GM18867 (cell line): ENCODE results near the gene C20orf144.
A peak's percentile ranks its signal among the peaks of the same experiment; 100 is the strongest.

ENCODE experiments used
- ATAC-seq: cut with Tn5 transposase; IDR thresholded peaks from one replicate; pipeline ENCODE4 v1.9.1; 2021; ENCODE audit warnings: mild to moderate bottlenecking, moderate library complexity; ENCODE audit not compliant: unreplicated experiment

C20orf144 gene

DNA sequence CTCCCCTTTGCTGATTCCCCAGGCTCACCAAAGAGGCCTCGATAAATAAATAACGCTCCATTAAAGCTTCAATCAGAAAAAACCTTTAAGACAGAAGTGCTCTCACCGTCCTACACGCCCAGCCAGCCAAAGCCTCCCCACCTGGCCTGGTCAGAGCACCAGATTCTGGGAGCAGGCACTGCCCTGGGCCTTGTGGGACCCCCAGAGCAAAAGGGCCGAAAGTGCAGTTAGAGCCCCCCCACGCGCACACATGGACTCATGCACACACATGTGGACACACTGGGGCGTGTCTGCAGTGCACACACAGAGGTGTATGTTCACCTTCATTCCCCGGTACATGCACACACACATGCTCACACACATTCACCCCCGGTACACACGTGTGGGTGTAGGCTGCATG lies 14.0 kb downstream of the C20orf144 start:
- no peak for ATAC-seq

DNA sequence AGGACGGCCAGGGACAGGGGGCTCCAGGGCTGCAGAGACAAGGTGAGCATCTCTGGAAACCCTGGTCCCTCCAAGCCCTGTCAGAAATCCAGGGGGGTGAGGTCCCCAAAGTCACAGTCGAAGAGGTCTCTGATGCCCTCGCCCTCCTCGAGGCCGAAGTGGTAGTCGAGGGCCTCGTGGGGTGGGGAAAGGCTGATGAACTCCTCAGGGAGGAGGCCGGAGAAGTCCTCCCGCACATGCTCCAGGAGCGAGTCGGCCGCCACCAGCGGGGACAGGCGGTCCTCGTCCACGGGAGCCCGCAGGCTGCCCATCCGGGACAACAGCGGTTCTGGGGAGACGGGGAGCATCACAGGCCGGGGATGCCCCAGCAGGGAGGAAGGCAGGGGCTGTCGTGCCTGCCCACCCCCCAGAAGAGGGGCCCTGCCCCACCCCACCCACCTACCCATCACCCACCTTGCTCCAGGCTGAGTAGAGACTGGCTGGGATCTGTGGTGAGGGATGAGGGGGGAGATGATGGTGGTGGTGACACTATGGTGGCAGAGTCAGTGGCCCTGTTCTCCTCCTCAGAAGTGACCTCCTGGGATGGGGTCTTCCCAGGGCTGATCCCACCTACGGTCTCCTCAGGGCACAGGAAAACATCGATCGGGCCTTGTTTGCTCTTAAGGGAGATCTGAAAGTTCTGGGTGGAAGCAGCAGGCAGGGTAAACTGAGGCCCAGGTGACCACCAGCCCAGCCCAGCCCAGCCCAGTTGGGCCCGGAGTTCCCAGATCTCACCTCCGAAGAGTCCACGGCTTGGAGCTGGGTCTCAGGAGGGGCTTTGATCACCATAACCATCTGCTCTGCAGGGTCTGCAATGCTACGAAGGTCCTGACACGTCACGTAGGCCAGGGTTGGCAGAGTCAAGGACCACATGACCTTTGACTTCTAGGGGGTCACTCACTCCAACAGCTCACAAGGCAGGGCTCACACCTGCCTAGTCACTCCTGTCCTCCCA lies 14.8 kb downstream of the C20orf144 start:
- no peak for ATAC-seq

DNA sequence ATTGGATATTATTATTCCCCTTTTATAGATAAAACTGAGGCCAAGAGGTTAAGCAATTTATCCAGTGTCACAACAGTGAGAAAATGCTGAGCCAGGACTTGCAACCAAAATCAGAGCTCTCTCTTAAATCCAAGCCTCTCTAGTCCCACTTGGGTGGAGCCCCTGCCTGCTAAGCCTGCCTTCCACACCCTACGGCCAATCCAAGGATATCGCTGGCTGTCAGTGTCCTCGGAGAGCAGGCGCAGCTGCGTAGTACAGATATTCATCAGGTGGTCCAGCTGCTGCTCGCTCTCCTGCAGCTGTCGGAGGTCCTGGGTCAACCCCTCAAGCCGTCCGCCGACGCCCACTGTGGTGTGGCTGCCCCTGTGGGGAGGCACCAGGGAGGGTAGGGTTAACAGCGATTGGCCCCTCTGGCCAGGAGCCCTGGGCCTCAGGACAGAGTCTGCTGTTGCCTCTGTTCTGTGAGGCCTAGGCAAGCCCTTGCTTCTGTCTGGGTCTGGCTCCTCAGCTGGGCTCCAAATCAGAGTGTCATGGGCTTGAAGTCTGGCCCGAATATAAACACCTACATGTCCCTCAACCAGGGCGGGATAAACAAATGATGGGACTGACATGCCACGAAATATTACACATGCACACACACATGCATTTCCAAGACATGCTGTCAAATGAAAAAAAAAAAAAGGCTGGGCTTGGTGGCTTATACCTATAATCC lies 16.0 kb downstream of the C20orf144 start:
- ATAC-seq: no peak

DNA sequence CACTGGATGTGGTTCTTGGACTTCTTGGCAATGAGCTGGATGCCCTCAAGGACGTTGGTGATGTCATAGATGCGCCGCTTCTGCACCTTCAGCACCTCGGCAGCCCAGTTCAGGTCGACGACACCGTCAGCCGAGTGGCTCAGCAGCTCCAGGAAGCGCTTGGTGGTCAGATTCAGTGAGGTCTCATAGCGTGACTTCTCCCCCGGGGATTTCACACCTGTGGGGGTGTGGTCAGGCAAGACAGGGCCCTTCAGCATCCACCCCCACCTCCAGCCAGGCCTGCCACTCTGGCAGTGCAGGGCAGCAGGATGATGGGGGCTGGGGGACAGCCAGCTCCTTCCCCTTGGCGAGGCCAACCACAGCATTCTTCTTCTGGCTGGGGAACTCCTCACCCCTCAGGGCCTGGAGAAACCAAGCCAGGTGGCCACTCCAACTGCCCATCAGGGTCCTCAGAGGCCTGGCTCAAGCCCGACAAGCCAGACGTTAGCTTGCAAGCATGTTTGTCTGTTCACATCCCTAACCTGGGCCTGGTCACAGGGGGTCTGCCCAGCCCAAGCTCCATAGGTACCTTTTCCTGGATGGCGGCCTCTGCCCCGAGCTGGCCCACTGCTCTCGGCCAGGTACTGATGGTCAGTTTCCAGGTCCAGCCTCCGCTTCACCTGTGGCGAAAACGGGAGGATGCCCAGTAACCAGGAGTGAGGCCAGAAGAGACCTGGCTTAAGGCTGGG lies 17.8 kb downstream of the C20orf144 start:
- peak; percentile 58 for ATAC-seq

DNA sequence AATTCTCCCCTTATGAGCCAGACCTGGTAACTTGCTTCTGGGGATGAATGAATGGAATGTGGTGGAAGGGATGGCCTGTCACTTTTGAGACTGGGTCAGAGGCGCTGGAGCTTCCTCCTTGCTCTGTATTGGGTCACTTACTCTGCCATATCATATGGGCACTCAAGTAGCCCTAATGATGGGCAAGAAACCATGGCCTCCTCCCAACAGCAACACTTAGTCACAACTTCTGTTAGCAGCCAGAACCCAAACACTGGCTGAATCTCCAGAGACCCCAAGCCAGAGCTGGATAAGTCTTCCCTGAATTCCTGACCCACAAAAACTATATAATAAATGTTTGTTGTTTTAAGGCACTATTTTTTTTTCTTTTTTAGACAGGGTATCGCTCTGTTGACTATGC lies 18.6 kb downstream of the C20orf144 start:
- no peak for ATAC-seq

DNA sequence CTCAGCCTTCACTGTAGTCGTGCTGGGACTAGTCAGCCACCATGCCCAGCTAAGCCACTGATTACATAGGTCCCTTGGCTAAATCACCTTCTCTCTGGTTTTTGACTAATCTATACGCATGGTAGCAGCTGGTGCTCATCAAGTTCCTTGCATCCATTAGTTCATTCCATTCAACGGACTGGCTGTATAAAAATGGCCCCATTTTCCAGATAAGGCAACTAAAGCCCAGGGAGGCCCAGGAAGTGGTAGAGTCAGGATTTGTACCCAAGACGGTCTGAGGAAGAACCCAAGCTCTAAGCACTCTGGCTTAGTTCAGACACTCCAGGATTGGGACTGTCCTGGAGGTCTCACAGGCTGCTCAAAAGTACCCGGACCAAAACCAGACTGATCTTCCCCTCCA lies 19.2 kb downstream of the C20orf144 start:
- ATAC-seq: no peak

DNA sequence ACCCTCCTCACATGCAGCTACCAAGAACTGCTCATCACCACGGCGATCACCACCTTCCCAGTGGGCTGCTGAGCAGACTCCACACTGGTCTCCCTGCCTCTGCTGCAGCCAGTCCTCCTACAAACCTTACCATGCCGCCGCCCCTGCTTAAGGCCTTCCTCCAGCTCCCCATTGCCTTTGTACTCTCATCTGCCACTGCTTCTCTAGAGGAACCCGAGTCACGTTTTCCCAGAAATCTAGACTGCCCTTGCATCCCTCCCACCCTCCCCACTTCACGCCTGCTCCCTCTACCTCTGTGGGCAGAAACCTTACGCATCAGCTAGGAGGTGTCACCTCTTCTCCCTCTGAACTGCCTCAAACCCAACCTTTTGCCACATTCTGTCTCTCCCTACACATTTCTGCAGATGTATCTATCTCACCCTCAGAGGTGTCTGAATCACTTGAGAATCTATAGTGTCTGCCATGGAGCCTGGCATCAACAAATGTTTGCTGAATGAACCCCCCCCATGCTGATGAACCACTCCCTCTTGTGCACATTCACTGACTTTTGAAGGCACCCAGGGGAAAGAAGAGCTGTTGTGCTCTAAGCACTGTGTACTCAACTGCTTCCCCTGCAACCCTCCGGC lies 19.7 kb downstream of the C20orf144 start:
- no peak for ATAC-seq

DNA sequence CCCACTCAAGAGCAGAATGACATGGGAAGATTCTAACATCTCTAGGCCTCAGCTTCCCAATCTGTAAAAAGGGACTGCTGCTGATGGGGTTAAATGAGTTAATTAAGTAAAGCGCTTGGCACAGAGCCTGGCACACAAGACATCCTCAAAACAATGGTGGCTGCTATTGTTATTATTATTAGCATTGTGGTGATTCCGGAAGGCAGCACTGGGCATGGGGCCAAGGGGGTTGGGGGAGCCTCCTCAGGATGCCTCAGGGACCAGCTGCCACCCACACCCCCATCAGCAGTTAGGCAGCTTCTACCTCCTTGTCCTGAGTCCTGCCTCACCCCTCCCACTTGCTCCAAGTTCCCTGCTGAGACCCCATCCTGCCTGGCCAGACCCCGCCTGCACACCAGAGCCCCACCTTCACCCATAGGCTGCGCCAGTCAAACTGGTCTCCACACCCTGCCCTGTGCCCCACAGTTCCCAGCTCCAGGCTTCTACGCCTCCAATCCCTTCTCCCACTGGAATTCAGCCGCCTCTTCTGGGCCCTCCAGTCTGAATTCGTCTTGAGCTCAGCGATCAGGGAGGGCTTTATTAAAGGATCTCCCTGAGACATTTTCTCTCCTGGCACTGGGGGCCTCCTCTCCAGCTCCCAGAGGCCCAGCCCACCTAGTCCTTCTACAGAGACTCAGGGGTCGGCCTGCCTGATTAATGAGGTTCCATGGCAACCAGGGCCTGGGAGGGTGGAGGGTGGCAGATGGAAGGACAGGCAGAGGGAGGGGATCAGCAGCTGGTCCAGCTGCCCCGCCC lies 22.6 kb downstream of the C20orf144 start:
- no peak for ATAC-seq

DNA sequence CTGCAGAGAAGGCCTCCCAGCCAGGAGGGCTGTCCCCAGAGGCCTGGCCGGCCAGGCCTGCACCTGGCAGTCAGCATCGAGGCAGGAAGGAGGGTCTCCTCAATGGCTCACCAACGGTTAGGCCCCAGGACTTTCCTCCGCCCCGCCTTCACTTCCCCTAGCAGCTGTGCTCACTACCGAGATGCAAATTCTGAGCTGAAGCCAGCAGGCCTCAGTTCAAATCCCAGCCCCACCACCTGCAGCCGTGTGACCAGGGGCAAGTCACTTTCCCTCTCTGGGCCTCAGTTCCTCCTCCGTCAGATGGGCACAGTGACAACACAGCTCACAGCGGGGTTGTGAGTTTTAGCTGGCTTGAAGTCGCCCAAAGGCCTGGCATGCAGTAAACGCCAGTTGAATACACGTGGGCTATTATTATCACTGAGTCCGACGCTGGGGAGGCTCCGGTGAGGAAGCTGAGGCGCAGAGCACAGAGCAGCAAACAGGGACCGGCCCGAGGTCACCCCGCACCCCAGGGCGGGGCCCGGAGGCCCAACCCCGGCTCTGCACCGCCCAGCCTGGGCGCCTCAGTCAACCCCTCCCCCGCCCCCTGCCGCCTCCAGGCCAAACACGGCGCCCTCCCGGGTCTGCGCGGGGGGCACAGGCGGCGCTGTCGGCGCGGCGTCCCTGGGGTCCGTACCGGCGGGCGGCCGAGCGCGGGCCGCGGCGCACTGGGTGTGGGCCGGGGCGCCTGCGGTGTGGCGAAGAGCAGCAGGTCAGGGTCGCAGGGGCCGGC lies 23.4 kb downstream of the C20orf144 start:
- ATAC-seq: peak; percentile 38

DNA sequence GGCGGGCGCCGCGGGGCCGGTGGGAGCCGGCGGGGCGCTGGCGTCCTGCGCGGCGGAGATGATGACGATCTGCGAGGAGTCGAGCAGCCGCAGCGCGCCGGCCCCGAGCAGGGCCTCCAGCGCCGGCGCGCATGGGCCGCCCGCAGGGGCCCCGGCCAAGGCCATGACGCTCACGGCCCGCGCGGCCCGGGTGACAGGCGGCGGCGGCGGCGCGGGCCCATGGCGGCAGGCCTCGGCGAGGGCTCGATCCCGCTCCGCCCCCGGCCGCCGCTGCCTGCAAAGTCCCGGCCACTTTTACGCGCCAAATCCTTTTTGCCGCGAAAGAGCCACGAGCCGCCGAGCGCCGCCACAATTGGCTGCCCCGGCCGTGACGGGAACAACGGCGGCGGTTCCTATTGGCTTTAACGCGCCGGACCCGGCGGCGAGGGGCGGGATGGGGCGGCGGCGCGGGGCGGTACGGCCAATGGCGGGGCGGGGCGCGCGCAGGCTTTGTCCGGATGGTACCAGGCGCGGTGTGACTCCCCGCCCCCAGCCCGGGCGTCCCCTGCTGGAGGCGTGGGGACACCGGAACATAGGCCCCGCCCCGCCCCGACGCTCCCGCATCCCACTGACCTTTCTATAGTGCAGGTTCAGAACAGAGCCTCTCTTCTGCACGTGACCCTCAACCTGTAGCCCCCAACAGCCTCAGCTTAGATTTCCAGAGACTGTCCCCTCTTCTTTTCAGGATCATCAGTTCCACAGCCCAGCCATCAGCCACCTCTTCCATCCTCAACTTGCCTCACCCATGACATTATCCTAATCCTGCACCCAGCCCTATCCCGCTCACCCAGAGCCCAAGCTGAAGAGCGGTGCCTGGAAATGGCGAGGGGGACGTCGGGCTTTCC lies 24.2 kb downstream of the C20orf144 start, which contains the start of gene E2F1:
Gene E2F1 (minus strand): TSS at position 286 of the 884 bp plus-strand sequence. CDS start 121 bp downstream, at position 165.
- ATAC-seq: peak; percentile 84

DNA sequence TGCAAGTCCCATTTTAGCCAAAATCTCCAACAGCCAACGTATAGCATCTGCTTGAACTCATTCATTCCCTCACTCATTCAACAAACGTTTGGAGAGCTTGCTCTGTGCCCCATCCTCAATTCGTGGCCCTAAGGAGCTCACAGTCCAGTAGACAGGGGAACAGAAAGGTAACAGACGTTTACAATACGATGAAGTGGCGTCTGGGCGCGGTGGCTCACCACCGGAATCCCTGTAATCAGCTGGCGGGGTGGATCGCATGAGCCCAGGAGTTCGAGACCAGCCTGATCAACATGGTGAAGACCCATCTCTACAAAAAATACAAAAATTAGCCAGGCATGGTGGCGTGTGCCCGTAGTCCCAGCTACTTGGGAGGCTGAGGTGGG lies 24.8 kb downstream of the C20orf144 start:
- no peak for ATAC-seq

DNA sequence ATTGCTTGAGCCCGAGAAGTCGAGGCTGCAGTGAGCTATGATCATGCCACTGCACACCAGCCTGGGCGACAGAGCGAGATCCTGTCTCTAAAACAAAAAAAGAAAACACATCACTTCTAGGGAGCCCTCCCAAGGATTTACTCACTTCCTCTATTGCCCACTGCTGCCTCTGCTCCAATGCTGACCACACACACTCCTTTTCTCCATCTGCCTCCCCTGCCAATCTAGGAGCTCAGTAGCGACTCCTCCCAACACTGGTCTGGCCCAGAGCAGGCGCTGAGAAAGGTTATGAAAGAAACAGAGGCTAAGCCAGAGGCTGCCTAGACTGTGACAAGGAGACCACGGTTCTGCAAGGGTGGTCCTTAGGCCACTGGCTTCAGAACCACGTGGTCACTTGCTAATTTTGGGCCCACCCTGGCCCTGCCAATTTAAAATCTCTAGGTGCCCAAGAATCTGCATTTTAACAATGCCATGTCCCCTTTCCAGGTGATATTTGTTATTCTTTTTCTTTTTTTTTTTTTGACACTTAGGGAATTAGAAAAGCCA lies 25.3 kb downstream of the C20orf144 start:
- ATAC-seq: no peak

DNA sequence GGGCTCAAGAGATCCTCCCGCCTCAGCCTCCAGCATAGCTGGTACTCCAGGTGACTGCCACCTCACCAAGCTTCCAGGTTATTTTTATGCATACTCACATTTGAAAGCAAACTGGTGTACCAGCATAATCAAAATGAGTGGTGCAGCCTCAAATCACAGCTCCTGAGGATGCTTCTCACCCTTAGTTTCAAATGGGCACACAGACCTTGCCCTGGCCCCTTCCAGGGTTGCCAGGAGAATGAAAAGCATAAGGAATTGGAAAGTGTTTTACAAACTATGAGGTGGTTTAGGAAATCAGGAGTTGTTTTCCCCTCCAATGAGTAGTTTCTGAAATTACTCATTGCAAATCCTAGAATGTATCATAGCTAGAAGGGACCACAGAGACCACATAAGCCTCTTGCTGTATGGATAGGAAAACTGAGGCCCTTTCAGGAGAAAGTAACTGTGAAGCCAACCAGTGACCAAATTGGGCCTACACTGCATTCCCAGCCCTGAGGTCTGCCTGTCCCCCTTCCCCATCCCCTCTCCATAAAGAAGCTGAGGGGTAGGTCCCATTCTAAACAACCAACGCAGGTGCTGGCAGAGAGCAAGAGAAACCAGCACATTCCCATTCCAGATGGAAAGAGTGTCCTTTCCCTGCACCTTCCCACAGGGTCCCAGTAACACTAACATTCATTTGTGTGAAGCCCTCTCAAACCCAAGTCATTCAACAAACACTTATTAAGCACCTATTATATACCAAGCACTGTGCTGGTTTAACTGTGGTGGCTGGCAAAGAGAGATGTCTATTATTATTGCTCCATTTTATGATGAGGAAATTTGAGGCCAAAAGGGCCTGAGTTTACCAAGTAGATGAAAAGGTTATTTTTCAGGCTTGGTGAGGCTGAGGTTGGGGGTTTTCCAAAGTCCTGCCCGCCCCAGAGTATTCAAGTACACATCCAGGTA lies 26.1 kb downstream of the C20orf144 start:
- ATAC-seq: no peak

DNA sequence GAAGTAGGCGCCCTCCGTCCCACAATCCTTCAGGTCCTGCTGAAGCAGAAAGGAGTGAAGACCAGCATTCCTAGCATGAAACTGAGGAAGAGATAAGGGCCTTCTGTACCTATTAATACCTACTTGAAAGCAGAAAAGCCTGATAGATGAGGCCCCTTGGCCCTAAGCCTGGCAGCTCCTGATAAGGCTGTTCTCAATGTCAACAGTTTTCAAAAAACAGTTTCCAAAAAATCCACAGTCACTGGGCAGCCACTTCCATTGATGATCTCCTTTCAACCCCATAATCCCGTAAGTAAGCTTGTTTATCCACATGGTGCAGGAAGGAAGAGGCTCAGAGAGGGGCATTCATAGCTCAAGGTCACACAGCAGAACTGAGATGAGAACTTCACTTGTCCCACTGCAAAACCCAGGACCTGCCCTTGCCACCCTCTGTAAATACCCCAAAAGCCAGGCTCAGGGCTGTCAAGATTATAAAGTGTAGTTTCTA lies 26.9 kb downstream of the C20orf144 start:
- no peak for ATAC-seq

DNA sequence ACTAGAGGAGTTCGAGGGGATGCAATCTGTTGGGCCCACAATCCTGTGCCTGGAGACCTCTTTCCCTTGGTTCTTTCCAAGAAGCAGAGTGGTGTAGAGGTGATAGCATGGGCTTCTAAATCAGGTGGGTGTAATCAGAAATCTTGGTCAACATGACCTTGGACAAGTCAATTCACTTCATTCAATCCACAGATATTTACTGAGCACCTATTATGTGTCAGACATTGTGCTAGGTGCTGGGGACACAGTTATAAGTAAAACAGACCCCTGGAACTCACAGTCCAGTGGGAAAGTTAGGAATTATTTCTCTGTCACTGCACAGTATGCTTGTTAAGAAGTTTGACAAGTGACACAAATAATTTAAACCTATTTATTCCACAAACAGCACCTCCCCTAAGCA lies 27.4 kb downstream of the C20orf144 start:
- no peak for ATAC-seq

DNA sequence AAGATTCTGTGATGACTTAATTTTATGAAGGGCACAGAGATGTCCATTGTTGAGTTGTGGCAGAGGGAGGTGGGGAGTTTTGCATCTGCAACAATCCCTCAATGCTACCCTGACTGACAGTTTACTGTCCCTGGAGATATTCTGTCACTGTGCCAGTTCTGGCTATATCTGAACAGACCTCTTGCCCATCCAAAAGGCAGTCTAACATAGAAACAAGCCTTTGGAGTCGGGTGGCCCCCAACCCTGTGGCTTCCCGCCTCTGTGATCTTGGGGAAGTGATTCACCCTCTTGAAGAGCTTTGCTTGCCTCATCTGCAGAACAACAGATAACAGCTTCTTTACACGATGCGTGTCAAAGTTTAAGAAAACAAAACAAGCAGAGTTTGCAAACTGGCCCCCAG lies 27.8 kb downstream of the C20orf144 start:
- ATAC-seq: no peak

DNA sequence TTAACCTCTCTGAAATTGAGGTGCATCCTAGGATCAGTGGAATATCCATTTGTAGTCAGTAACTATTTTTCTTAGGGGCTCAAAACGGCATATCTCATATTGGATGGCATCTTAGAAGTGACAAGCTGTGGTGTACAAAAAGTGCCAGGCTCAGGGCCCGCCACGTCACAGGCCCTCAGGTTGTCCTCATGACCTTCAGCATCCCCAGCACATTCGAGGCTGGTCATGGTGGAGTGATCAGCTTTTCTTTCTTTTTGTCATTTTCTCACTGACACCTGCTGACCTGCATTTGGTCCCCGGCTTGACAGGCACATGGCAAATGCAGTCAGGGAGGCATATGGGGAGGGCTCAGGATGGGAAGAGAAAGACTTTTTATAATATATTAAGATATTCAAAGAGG lies 31.2 kb downstream of the C20orf144 start:
- ATAC-seq: no peak
